AG09309 (cell line): ENCODE data around the gene CAPN13.

Source experiments
- DNase-seq: peaks from one replicate; pipeline ENCODE4 v3.0.0-alpha.2; 2010; ENCODE audit warnings: low read depth
- H3K4me3 ChIP-seq: 2 replicates; pipeline ENCODE4 v1.5.1; 2011; ENCODE audit warnings: mild to moderate bottlenecking, low read depth, low read length, moderate library complexity; ENCODE audit not compliant: control insufficient read depth
- CTCF ChIP-seq: IDR thresholded peaks from 2 replicates; pipeline ENCODE4 v1.5.1; 2011; ENCODE audit warnings: mild to moderate bottlenecking, low read depth, low read length, inconsistent platforms; ENCODE audit not compliant: insufficient read depth, control insufficient read depth; ENCODE audit errors: missing control alignments

The CAPN13 gene

GRCh38 chr2:30756971-30757370 is 50.3 kb downstream of the CAPN13 start:
- no peak for TF ChIP-seq CTCF
- no peak for DNase-seq
- H3K4me3 ChIP-seq = no peak overlapping the region

GRCh38 chr2:30756051-30756719 is 51.1 kb downstream of the CAPN13 start:
- no peak overlapping the region for H3K4me3 ChIP-seq
- TF ChIP-seq CTCF = no peak
- no peak for DNase-seq

GRCh38 chr2:30753630-30754029 is 53.6 kb downstream of the CAPN13 start:
- H3K4me3 ChIP-seq = no peak overlapping the region
- no peak for DNase-seq
- no peak for TF ChIP-seq CTCF

DNA sequence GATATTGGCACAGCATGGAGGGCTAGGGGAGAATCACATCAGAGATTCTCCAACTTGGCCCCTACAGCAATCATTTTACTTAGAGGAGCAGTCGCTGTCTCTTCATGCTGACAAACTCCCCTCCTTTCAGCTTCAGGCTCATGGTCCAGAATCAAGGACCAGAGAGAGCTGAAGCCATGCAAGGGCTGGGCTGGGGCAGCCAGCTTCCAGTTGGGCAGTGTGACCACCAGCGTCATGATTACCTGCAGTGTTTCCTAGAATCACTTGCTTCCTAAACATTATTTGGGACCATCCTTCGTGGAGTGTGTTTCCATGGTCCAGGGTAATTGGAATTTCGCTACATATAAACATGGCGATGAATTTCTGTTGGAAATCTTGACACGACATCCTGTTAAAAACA is 54.4 kb downstream of the CAPN13 start:
- no peak for DNase-seq
- no peak overlapping the region for H3K4me3 ChIP-seq
- TF ChIP-seq CTCF = no peak

GRCh38 chr2:30747206-30747605 is 60.0 kb downstream of the CAPN13 start:
- no peak for TF ChIP-seq CTCF
- no peak for DNase-seq

DNA sequence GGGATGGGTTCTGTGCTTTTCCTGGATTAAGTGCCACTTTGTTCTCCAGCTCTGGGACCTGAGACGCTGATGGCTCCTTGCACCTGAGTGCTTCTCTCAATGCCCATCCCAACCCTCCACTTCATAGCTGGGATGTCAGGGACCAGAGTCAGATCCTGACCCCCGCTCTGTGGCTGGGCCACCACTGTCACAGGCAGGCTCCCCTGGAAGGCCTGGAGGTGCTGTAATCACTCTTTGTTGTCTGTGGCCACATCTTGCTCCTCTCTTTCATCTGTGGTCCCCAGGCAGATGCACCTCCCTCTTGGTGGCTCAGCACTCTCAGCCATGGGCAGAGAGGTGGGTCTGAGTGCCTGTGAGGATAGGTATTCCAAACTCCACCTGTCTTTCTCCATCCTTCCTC is 62.4 kb downstream of the CAPN13 start:
- H3K4me3 ChIP-seq = no peak overlapping the region
- DNase-seq = no peak
- no peak for TF ChIP-seq CTCF

More at GRCh38 chr2:30747206-30747605, 60.0 kb downstream of the CAPN13 start:
- no peak overlapping the region for H3K4me3 ChIP-seq
